NCI-H187 treated with DMSO at 0.1 percent for 48 hours (cell line): ENCODE data around the gene GNAS-AS1.

Experiments used
- DNase-seq: peaks from one replicate; lab custom pipeline; 2025; lab: John Stamatoyannopoulos, UW

The GNAS-AS1 gene

GRCh38 chr20:58850693-58851174, at the start of gene GNAS-AS1:
TSS of gene GNAS-AS1 (minus strand) at chr20:58850902.
- no peak for DNase-seq

GRCh38 chr20:58900397-58900796, 49.7 kb upstream of the GNAS-AS1 start:
- DNase-seq, result no peak

GRCh38 chr20:58899512-58899911, 48.8 kb upstream of the GNAS-AS1 start:
- DNase-seq, result no peak

- DNase-seq, result no peak
Observed at GRCh38 chr20:58898629-58899408, 48.1 kb upstream of the GNAS-AS1 start.

DNA sequence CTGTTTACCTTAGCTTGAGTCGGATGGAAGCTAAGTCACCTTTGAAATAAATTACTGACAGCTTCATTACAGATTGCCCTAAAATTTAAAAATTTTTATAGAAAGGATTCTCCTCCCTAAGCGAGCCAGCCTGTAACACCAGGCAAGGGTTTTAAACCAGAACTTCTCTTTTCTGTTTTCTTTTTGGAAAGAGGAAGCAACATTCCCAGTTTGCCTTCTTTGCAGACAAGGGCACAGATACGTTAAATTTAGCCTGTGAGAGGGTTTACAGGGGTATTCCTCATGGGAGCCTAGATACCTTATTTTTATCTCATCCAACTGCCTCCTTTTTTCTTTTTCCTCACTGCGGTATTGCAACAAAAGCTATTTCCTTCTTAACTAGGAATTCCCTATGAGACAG, 46.8 kb upstream of the GNAS-AS1 start:
- no peak for DNase-seq

DNA sequence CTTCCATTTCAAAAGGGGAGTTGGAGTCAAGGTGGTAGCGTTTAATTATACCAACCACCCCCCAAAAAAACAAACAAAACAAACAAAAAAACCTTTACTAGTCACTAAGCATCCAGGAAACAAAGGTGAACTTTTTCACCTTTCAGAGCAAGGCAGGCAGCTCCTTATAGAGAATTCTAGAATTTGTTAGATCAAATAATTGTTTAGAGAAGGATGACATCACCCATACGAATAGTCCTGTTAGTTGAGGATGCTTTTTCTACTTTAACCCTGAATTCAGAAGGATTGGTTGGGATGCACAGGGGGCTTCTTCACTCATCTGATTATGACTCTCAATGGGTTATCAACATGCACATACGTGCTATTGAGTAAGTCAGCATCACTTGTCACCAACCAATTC, 46.1 kb upstream of the GNAS-AS1 start:
- no peak for DNase-seq

GRCh38 chr20:58895448-58896180, 44.9 kb upstream of the GNAS-AS1 start:
- DNase-seq, result no peak

DNA sequence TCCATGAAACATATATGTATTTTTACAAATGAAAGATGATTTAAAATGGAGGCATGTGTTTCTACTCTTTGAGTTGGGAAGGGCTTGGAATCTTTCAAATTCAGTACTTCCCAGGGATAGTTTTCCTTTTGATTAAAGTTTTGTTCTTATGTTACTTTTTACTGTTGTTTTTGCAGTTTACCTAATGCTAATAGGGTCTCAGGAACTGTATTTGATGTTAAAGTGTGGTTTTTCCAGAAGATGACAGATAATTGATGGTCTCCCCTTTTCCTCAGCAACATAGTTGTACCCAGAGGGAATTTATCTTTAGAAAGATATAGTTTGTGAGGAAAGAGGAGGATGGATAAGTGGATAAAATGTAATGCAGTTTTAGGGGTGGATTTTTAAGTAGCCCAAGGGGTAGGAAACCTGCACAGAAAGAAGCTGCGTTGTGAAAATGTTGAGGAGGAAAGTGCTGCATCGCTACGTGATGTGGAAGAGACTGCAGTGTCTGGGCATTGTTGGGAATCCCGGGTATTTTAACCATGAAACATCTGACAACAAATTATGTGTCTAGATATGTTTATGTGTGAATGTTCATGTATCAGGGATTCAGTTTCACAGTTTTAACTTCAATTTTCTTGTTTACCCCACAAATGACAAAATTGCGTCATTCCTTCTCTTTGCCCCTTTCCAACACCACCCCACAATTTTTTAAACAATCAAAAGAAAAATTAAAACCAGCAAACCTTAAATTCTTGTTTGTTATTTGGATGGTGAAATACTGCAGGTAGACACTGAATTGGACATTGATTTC, 44.1 kb upstream of the GNAS-AS1 start:
- no peak for DNase-seq

- DNase-seq, result no peak
Observed at GRCh38 chr20:58893355-58894120, 42.8 kb upstream of the GNAS-AS1 start.

GRCh38 chr20:58892932-58893224, 42.2 kb upstream of the GNAS-AS1 start:
- no peak for DNase-seq

GRCh38 chr20:58892141-58892931, 41.6 kb upstream of the GNAS-AS1 start:
- DNase-seq, result no peak

DNA sequence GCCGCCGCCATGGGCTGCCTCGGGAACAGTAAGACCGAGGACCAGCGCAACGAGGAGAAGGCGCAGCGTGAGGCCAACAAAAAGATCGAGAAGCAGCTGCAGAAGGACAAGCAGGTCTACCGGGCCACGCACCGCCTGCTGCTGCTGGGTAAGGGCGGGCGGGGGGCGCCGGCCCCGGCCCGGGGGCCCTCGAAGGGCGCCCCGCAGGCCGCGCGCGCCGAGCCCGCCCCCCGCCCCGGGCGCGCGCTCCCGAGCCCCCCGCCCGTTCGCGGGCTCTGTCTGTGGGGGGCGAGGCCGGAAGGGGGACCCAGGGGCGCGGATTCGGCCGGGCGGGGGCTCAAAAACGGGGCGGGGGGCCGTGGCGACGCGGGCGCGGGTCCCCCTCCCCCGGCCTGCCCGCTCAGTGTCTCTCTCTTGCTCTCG, 41.0 kb upstream of the GNAS-AS1 start:
- DNase-seq, result no peak

- no peak for DNase-seq
Observed at GRCh38 chr20:58891086-58891717, 40.5 kb upstream of the GNAS-AS1 start.

- DNase-seq, result no peak
Observed at GRCh38 chr20:58890518-58891085, 39.9 kb upstream of the GNAS-AS1 start.

DNA sequence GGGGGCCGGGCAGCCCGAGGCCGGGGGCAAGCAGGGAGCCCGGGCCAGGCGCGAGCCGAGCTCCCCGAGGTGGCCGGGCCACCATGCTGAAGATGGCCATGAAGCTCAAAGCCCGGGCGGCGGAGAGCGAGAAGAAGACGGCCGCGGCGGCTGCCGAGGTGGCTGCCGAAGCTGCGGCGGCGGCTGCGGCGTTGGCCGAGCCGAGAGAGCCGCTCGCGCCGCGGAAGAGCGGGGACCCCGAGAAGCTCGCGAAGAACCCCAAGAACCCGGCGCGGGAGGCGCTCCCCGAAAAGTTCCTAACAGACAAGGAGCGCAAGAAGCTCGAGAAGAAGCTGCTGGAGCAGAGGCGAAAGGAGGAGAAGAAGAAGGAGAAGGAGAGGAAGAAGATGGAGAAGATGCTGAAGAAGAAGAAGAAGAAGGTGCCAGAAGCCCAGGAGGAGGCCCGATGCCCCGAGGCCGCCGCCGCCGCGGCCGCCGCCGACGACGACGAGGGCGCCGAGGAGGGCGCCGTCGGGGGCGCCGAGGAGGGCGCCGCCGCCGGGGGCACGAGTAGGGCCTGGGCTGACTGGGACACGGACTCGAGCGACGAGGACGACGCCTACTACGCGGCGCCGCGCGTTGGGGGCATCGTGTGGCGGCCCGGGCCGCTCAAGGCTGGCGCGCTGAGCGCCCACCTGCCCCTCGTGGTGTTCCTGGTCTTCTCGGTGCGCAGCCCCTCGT, 39.3 kb upstream of the GNAS-AS1 start:
- DNase-seq, result no peak

DNA sequence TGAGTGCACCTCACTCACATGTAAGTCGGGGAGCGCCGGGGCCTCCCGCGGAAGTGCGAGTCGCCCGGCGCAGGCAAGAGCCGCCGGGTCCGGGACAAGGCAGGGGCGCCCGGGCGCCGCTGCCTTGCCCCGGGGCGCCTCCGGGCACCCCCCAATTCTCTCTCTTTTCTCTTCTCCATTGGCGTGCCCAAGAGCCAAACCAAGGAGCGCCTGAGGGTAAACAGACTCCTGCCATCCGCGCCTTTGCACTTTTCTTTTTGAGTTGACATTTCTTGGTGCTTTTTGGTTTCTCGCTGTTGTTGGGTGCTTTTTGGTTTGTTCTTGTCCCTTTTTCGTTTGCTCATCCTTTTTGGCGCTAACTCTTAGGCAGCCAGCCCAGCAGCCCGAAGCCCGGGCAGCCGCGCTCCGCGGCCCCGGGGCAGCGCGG, 38.6 kb upstream of the GNAS-AS1 start:
- no peak for DNase-seq

DNA sequence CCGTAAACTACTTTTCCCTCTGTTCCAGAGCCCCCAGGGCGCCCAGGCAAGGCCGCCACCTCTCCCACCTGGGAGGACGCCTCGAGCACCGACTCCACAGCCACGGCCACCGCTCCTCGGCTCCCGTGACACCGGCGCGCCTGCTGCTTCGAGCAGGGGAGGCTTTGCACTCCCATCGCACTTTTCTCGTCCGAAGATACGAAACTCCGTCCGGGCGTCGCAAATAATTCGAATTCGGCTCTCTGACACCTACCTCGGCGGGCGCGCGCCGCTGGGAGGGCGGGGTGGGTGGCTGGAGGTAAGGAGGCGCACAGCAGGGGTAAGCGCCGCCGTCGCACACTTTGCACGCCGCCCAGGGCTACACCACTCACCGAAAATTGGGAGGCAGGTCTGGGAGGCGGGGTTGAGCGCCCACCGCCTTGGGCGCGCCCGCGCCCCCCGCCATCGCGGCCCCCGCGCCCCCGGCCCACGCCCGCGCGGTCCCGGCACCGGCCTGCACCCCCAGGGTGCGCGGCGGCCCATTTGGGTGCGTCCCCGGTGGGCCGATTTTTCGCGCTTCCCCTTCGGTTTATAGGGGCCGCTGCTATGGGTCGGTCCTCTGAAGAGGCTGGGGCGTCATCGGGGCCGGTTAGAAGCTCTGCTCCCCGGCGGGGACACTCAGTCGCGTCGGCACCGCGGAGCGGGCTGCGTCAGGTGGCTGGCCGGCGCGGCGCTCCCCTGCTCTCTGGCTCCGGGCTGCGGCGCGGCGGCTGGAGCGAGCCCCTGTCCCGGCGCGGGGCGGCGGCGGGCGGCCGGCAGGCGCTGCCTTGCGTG, 38.0 kb upstream of the GNAS-AS1 start:
- DNase-seq, result no peak

- DNase-seq, result no peak
Observed at GRCh38 chr20:58888103-58888502, 37.4 kb upstream of the GNAS-AS1 start.

DNA sequence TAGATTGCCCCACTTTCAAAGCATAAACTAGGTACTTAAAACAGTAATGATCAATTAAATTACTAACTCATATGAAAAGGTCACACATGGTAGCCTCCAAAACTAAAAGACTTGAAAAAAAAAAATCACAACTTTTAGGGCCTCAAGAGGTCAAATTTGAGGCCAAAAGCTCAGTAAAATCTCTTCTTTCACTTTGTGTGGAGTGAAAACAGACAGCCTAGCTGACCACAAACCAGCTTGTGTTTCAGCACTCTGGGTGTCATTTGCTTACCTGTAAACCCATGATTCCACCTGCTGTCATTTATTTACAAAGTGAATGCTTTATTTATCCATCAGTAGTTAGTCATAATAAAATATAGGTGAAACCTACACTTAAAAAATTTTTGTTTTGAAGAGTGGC, 35.8 kb upstream of the GNAS-AS1 start:
- DNase-seq, result no peak
